Left lung (tissue), 10 donors: ENCODE data around the gene ANO3. TPM values are rescaled to one million over a fixed set of nuclear protein-coding genes. Genes with fewer than 3 reads are reported as not detected.

Source experiments
- ATAC-seq: fragments of 200-7000 bp; cut with Tn5 transposase; one replicate; pipeline ENCODE4 v1.9.1; 2020; ENCODE audit warnings: moderate library complexity
- DNase-seq, 4 donors: peaks; one replicate each; pipeline ENCODE4 v3.0.0-alpha.2; 2013 to 2020
- H3K27ac ChIP-seq, 2 donors: fragments of 200-600 bp; sonication (generic) in 1 of 2; one replicate each; pipeline versions ENCODE4 v1.5.0 to v1.8.0; 2020 to 2021
- H3K27me3 ChIP-seq, 2 donors: fragments of 200-600 bp; sonication (generic) in 1 of 2; one replicate each; pipeline versions ENCODE4 v1.5.0 to v1.8.0; 2020 to 2021
- H3K36me3 ChIP-seq, 2 donors: fragments of 200-600 bp; sonication (generic) in 1 of 2; one replicate each; pipeline versions ENCODE4 v1.5.0 to v1.8.0; 2020 to 2021
- H3K4me1 ChIP-seq, 2 donors: fragments of 200-600 bp; one replicate each; pipeline ENCODE4 v1.8.0; 2021
- H3K4me3 ChIP-seq, 2 donors: fragments of 200-600 bp; sonication (generic) in 1 of 2; one replicate each; pipeline versions ENCODE4 v1.5.0 to v1.8.0; 2020 to 2021; ENCODE audit warnings: mild to moderate bottlenecking in 1 of 2
- H3K9me3 ChIP-seq, 2 donors: fragments of 200-600 bp; sonication (generic) in 1 of 2; one replicate each; pipeline versions ENCODE4 v1.5.0 to v1.8.0; 2020 to 2021
- intact Hi-C, 2 donors: fragments of 100-400 bp; cut with DNase I; formaldehyde crosslinking; loops; one replicate each; pipeline versions ENCODE4 v1.11.2 to v1.14.2; 2022
- polyA plus RNA-seq, 6 donors: library from polyadenylated mRNA; unstranded; fragments of 120-200 nt; gene quantifications; one replicate each; pipeline ENCODE4 v1.2.1, GENCODE V29; 2013; ENCODE audit not compliant: insufficient read length in 6 of 6
- total RNA-seq, 2 donors: library from RNA; stranded (reverse); fragmentation: NEBNext Ultra II Directional; extraction: Animal tissue kit (Norgen Biotek cat#: 25700); gene quantifications; one replicate each; pipeline ENCODE4 v1.2.1, GENCODE V29; 2021
- TF ChIP-seq, protein P1 (sequence below), 2 donors: fragments of 200-600 bp; sonication (generic) in 1 of 2; IDR thresholded peaks; one replicate each; pipeline versions ENCODE4 v1.5.0 to v1.8.0; 2021; ENCODE audit warnings: antibody characterized with exemption in 2 of 2
- donor health status: DM: no; HTN: yes; CAD: no.
- donor health status: DM: no; HTN: no; CAD: no.

ANO3 gene
- total and polyA plus RNA-seq, 8 donors: 0.31 to 1.4 (median 0.56) TPM

GRCh38 chr11:26578998-26579661 is 247.2 kb downstream of the ANO3 start:
- ATAC-seq (no peak), DNase-seq (no peak)
- Histone ChIP-seq H3K27ac (no peak overlapping the region), H3K4me3 (no peak overlapping the region), H3K4me1 (no peaks in the 10 kb centered on the region), H3K27me3 (no peaks in the 10 kb centered on the region), H3K9me3 (no peaks in the 10 kb centered on the region), H3K36me3 (no peaks in the 10 kb centered on the region)
- intact Hi-C loops: no loop called here
- TF ChIP-seq, protein P1, sequence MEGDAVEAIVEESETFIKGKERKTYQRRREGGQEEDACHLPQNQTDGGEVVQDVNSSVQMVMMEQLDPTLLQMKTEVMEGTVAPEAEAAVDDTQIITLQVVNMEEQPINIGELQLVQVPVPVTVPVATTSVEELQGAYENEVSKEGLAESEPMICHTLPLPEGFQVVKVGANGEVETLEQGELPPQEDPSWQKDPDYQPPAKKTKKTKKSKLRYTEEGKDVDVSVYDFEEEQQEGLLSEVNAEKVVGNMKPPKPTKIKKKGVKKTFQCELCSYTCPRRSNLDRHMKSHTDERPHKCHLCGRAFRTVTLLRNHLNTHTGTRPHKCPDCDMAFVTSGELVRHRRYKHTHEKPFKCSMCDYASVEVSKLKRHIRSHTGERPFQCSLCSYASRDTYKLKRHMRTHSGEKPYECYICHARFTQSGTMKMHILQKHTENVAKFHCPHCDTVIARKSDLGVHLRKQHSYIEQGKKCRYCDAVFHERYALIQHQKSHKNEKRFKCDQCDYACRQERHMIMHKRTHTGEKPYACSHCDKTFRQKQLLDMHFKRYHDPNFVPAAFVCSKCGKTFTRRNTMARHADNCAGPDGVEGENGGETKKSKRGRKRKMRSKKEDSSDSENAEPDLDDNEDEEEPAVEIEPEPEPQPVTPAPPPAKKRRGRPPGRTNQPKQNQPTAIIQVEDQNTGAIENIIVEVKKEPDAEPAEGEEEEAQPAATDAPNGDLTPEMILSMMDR (IDR thresholded peaks at IDR 0.05): no peak

DNA sequence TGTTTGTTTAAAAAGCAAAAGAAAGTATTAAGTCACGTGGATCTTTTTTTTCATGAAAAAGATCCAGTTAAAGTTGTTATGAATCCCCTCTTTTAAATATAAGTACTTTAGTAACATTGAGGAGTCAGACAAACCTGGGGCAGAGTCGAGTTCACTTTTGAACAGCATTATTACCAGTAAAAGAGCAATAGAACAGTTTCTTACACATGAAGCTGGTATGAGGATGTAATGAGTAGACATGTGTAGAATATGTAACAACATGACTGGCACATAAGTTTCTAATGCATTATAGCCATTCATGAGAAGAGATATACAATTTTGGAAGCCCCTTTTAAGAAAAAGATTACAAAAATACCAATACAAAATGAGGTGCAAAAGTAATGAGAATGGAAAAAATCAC is 247.8 kb downstream of the ANO3 start:
- intact Hi-C loops: no loop called here
- ATAC-seq (no peak), DNase-seq (no peak)
- no peaks in the 10 kb centered on the region for H3K27me3 ChIP-seq
- no peaks in the 10 kb centered on the region for H3K36me3 ChIP-seq
- TF ChIP-seq, protein P1 (IDR thresholded peaks at IDR 0.05): no peak
- no peak overlapping the region for H3K4me3 ChIP-seq
- no peak overlapping the region for H3K27ac ChIP-seq
- no peaks in the 10 kb centered on the region for H3K9me3 ChIP-seq
- no peaks in the 10 kb centered on the region for H3K4me1 ChIP-seq

DNA sequence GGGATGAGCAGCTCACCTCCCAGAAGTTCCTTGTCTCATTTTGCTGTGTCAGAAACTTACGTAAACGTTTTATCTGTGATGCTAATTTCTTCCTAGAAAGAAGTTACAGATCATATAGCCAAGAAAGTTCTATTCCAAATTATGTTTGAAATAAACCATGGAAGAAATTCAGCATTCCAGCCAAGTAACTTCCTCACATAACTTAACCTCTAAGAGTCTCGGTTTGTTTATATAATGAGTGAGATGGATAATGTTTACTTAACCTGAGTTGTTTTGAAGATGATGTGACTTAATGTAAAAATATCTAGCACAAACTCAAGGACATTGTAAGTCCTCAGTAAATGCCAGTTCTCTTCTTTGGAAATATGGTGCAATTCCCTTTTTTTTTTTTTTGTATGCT is 249.0 kb downstream of the ANO3 start:
- no peak overlapping the region for H3K27ac ChIP-seq
- H3K27me3 ChIP-seq: no peaks in the 10 kb centered on the region
- H3K36me3 ChIP-seq: no peaks in the 10 kb centered on the region
- H3K4me3 ChIP-seq: no peak overlapping the region
- ATAC-seq: peak; percentile 69
- DNase-seq: no peak
- H3K9me3 ChIP-seq: no peaks in the 10 kb centered on the region
- intact Hi-C loops: no loop called here
- H3K4me1 ChIP-seq: no peaks in the 10 kb centered on the region
- TF ChIP-seq, protein P1 (IDR thresholded peaks at IDR 0.05): no peak

GRCh38 chr11:26583550-26583949 is 251.6 kb downstream of the ANO3 start:
- intact Hi-C loops: no loop called here
- H3K27ac ChIP-seq: no peak overlapping the region
- no peak overlapping the region for H3K4me3 ChIP-seq
- TF ChIP-seq, protein P1 (IDR thresholded peaks at IDR 0.05): no peak
- no peaks in the 10 kb centered on the region for H3K4me1 ChIP-seq
- no peaks in the 10 kb centered on the region for H3K36me3 ChIP-seq
- ATAC-seq (peak; percentile 76), DNase-seq (peak in 1 of 4 donors; percentile 71)
- no peaks in the 10 kb centered on the region for H3K9me3 ChIP-seq
- H3K27me3 ChIP-seq: no peaks in the 10 kb centered on the region

DNA sequence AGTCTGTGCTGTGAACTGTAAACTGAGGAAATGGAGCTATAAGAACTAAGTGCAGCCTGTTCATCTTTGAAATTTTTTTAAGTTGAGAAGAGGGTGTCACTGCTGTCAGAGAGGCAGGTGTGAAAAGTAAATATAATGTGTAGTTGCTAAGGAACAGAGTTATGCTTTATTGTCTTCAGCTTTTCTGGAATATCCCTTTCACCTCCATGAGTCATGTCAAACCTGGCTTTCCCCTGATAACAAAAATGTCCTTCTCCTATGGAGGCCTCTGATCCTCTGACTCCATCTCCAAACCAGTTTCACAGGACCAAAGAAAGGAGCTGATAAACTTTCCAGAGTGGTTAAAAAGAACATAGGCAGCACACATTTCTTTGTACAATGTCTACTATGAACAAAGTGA is 252.9 kb downstream of the ANO3 start:
- DNase-seq: no peak
- ATAC-seq: peak; percentile 42
- TF ChIP-seq, protein P1 (IDR thresholded peaks at IDR 0.05): no peak

More for the DNA sequence above, 252.9 kb downstream of the ANO3 start:
- Histone ChIP-seq H3K27ac (no peak overlapping the region), H3K36me3 (no peaks in the 10 kb centered on the region), H3K27me3 (no peaks in the 10 kb centered on the region), H3K4me1 (no peaks in the 10 kb centered on the region), H3K4me3 (no peak overlapping the region), H3K9me3 (no peaks in the 10 kb centered on the region)
- intact Hi-C loops: no loop called here
